Pons (tissue), 1 donor: ENCODE results near the gene DISP3.

Experiments
- DNase-seq: peaks from one replicate; pipeline ENCODE4 v3.0.0-alpha.2; 2016; ENCODE audit warnings: low spot score

DISP3 gene

GRCh38 chr1:11478571-11479374, at the start of gene DISP3:
Gene DISP3, plus strand, starts transcription at chr1:11479155. Its CDS starts 21,838 bp downstream, at chr1:11500993.
- peak; percentile 60 for DNase-seq

GRCh38 chr1:11429226-11429625, 49.7 kb upstream of the DISP3 start:
- no peak for DNase-seq

- DNase-seq = no peak
Measured at GRCh38 chr1:11429935-11430334, 49.0 kb upstream of the DISP3 start.

- no peak for DNase-seq
Measured at GRCh38 chr1:11431941-11432507, 46.9 kb upstream of the DISP3 start.

- no peak for DNase-seq
Measured at GRCh38 chr1:11432526-11432925, 46.4 kb upstream of the DISP3 start.

- DNase-seq = no peak
Measured at GRCh38 chr1:11434501-11434900, 44.5 kb upstream of the DISP3 start.

GRCh38 chr1:11434926-11435325, 44.0 kb upstream of the DISP3 start:
- DNase-seq = no peak

GRCh38 chr1:11438996-11439395, 40.0 kb upstream of the DISP3 start:
- DNase-seq = no peak

- DNase-seq = peak; percentile 23
Measured at GRCh38 chr1:11441211-11441952, 37.6 kb upstream of the DISP3 start.

GRCh38 chr1:11443043-11443442, 35.9 kb upstream of the DISP3 start:
- no peak for DNase-seq

- DNase-seq = no peak
Measured at GRCh38 chr1:11443961-11444658, 34.8 kb upstream of the DISP3 start.

- DNase-seq = no peak
Measured at GRCh38 chr1:11444907-11445306, 34.0 kb upstream of the DISP3 start.

GRCh38 chr1:11447903-11448302, 31.1 kb upstream of the DISP3 start:
- DNase-seq = no peak

- DNase-seq = no peak
Measured at GRCh38 chr1:11448373-11449099, 30.4 kb upstream of the DISP3 start.

GRCh38 chr1:11449100-11449403, 29.9 kb upstream of the DISP3 start:
- DNase-seq = no peak

- no peak for DNase-seq
Measured at GRCh38 chr1:11450310-11450709, 28.6 kb upstream of the DISP3 start.

- no peak for DNase-seq
Measured at GRCh38 chr1:11453742-11454491, 25.0 kb upstream of the DISP3 start.

GRCh38 chr1:11455967-11456570, 22.9 kb upstream of the DISP3 start:
- no peak for DNase-seq

GRCh38 chr1:11456965-11457364, 22.0 kb upstream of the DISP3 start:
- DNase-seq = no peak

GRCh38 chr1:11458811-11459275, 20.1 kb upstream of the DISP3 start:
- DNase-seq = peak; percentile 92
